ENCODE results near the gene TSC22D1. TPM values are rescaled to one million over a fixed set of nuclear protein-coding genes. Genes with fewer than 3 reads are reported as not detected.

Gene TSC22D1
- total RNA-seq, 1 experiment from 2014 or later: 79.2 TPM

DNA sequence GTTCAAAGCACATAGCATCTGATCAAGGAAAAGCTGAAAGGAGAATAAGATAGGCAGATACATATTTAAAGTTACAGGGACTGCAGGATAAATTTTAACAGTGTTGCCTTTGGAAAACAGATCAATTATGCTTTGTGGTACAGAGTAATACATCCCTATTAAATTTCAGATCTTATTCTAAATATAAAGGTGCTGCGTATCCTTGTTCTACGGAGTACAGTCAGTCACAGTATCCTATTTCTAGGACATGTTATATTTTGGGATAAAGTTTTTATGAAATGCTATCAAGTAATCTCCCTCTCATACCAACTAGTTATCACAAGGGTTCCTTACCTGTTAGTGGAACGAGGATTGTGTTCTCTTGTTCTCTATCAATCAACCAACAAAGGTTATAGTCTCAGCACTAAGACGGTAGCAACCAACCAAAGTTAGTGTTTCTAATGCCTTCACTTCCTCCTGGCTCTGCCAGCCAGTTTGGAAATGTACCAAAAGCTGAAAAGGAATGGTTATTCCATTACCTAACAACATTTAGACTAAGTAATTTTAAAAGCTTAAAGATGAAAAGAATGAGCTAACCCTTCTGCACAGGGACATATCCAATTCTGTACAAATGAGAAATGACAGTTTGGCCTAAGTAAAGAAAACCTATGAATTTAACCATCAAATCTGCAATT lies 35.2 kb downstream of the TSC22D1 start:
- no peak for DNase-seq
- Histone ChIP-seq H3F3A (ENCODE audit: insufficient read depth, low read depth) (no peaks in the 10 kb centered on the region), H3K9me3 (ENCODE audit: insufficient read depth, low read depth) (no peaks in the 10 kb centered on the region), H3K9me2 (ENCODE audit: insufficient read depth) (no peaks in the 10 kb centered on the region), H3K36me3 (ENCODE audit: low read depth) (peaks cover 41% of the 10 kb centered on the region), H3K4me1 (replicated peaks; ENCODE audit: insufficient read depth) (no peaks in the 10 kb centered on the region), H4K20me1 (ENCODE audit: insufficient read depth) (no peaks in the 10 kb centered on the region), H3K27ac (0 out of 2 replicates have a peak overlapping the region, but pooled peaks have one; percentile 8), H3K4me3 (no peak overlapping the region), H3K27me3 (ENCODE audit: insufficient read depth, low read depth) (no peaks in the 10 kb centered on the region), H2AFZ (no peak overlapping the region), H3K79me2 (ENCODE audit: low read depth) (peaks cover 71% of the 10 kb centered on the region), H3K4me2 (no peak overlapping the region)
- TF ChIP-seq EZH2 (IDR thresholded peaks at IDR 0.05; ENCODE audit: low read depth) (no peak), CTCF (conservative IDR thresholded peaks at IDR 0.05) (no peak)
- intact Hi-C loops (cut with micrococcal nuclease; ENCODE audit: unreplicated experiment): no loop called here
- ChIA-PET CTCF (no interaction called here), POLR2A (ENCODE audit: unreplicated experiment) (no interaction called here)
- no TSS peak for BruUV-seq (replicated peaks)

- no peak for DNase-seq
- POLR2A ChIA-PET (ENCODE audit: unreplicated experiment): no interaction called here
- no peaks in the 10 kb centered on the region for H3F3A ChIP-seq (ENCODE audit: insufficient read depth, low read depth)
- peaks cover 38% of the 10 kb centered on the region for H3K79me2 ChIP-seq (ENCODE audit: low read depth)
- H3K4me2 ChIP-seq: no peak overlapping the region
- CTCF ChIA-PET: interaction anchor here (0.5 kb wide), 1 partner anchor 755 kb away, joined by 3 read pairs; no protein-coding TSS in a partner anchor
- peaks cover 23% of the 10 kb centered on the region for H3K36me3 ChIP-seq (ENCODE audit: low read depth)
- H3K9me3 ChIP-seq (ENCODE audit: insufficient read depth, low read depth): no peaks in the 10 kb centered on the region
- no peak overlapping the region for H3K4me3 ChIP-seq
- no peak overlapping the region for H3K27ac ChIP-seq
- no TSS peak for BruUV-seq (replicated peaks)
- TF ChIP-seq CTCF (conservative IDR thresholded peaks at IDR 0.05): no peak
- no peak for TF ChIP-seq EZH2 (IDR thresholded peaks at IDR 0.05; ENCODE audit: low read depth)
- H2AFZ ChIP-seq: no peak overlapping the region
- no peaks in the 10 kb centered on the region for H3K4me1 ChIP-seq (replicated peaks; ENCODE audit: insufficient read depth)
- no peaks in the 10 kb centered on the region for H3K27me3 ChIP-seq (ENCODE audit: insufficient read depth, low read depth)
- intact Hi-C loops (cut with micrococcal nuclease; ENCODE audit: unreplicated experiment): no loop called here
- no peaks in the 10 kb centered on the region for H3K9me2 ChIP-seq (ENCODE audit: insufficient read depth)
- no peaks in the 10 kb centered on the region for H4K20me1 ChIP-seq (ENCODE audit: insufficient read depth)
These were observed 38.9 kb downstream of the TSC22D1 start for GRCh38 chr13:44537248-44537647.

DNA sequence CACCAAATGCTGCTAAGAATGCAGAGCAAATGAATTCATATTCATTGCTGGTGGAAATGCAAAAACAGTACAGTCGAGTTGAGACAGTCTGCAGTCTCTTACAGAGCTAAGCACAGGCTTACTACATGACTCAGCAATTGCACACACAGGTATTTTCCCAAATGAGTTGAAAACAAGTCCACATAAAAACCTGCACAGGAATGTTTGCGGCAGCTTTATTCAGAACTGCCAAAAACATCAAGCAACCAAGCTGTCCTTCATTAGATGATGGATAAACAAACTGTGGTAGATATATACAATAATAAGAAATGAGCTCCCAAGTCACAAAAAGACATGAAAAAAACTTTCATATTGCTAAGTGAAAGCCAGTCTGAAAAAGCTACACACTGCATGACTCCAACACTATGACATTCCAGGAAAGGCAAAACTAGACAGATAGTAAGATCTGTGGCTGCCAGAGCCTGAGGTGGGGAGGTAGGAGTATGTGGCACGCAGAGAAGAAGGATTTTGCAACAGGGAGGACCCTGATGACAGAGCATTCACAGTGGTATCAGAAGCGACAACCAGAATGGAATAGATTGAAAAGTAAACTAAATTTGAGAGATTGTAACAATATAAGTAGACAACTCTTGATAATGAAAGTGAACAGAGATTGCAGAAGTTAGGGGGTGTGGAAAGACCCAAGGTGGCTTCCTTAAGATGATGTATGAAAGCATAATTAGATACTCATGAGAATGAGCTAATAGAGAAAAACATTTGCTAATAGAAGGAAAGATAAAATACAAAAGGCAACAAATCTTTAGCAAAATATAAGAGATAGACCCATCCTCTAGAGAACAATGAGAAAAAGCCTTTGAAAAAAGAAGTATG lies 52.7 kb downstream of the TSC22D1 start:
- no peak overlapping the region for H2AFZ ChIP-seq
- intact Hi-C loops (cut with micrococcal nuclease; ENCODE audit: unreplicated experiment): loop anchor here (5.0 kb wide), 1 partner anchor 54 kb away; the partner anchor contains the start of gene TSC22D1
- TF ChIP-seq CTCF (conservative IDR thresholded peaks at IDR 0.05) (no peak), EZH2 (IDR thresholded peaks at IDR 0.05; ENCODE audit: low read depth) (no peak)
- POLR2A ChIA-PET (ENCODE audit: unreplicated experiment): interaction anchor here (0.6 kb wide), 3 partner anchors 23 to 253 kb away, joined by 5 to 9 read pairs (median 8); no protein-coding TSS in a partner anchor
- H3K36me3 ChIP-seq (ENCODE audit: low read depth): peaks cover 14% of the 10 kb centered on the region; the same call in 1 of the 2 replicates
- H3K9me2 ChIP-seq (ENCODE audit: insufficient read depth): no peaks in the 10 kb centered on the region
- H3K27ac ChIP-seq: peak overlapping the region; percentile 88
- CTCF ChIA-PET: interaction anchor here (1.1 kb wide), 1 partner anchor 24 kb away, joined by 4 read pairs; no protein-coding TSS in a partner anchor
- peaks cover 78% of the 10 kb centered on the region for H3K79me2 ChIP-seq (ENCODE audit: low read depth)
- no peaks in the 10 kb centered on the region for H3K27me3 ChIP-seq (ENCODE audit: insufficient read depth, low read depth)
- BruUV-seq (replicated peaks): no TSS peak
- no peaks in the 10 kb centered on the region for H3K9me3 ChIP-seq (ENCODE audit: insufficient read depth, low read depth)
- H3K4me2 ChIP-seq: peak overlapping the region; percentile 74
- peak overlapping the region; percentile 42; the same call in 1 of the 2 replicates for H3K4me3 ChIP-seq
- H3F3A ChIP-seq (ENCODE audit: insufficient read depth, low read depth): peaks cover 44% of the 10 kb centered on the region
- peaks cover 40% of the 10 kb centered on the region for H3K4me1 ChIP-seq (replicated peaks; ENCODE audit: insufficient read depth)
- no peaks in the 10 kb centered on the region for H4K20me1 ChIP-seq (ENCODE audit: insufficient read depth)
- peak; percentile 21 to 80 for DNase-seq

Measured in PC-9 (cell line).